Muscle of leg (tissue), 11 donors: ENCODE measurements around the gene DFFB. TPM values are rescaled to one million over a fixed set of nuclear protein-coding genes. Genes with fewer than 3 reads are reported as not detected.

Source experiments
- DNase-seq: peaks from one replicate; pipeline ENCODE4 v3.0.0; 2013
- H3K27ac ChIP-seq: one replicate; pipeline ENCODE4 v1.5.1; 2013; ENCODE audit warnings: mild to moderate bottlenecking, low read length, control low read depth
- H3K27me3 ChIP-seq: one replicate; pipeline ENCODE4 v1.6.1; 2013; ENCODE audit warnings: low read length; ENCODE audit not compliant: control insufficient read depth, insufficient read depth
- H3K36me3 ChIP-seq: one replicate; pipeline ENCODE4 v1.6.1; 2013; ENCODE audit warnings: low read length; ENCODE audit not compliant: control insufficient read depth, insufficient read depth
- H3K4me1 ChIP-seq: one replicate; pipeline ENCODE4 v1.6.1; 2013; ENCODE audit warnings: low read length; ENCODE audit not compliant: control insufficient read depth, insufficient read depth
- H3K4me3 ChIP-seq: one replicate; pipeline ENCODE4 v1.5.1; 2013; ENCODE audit warnings: low read length, control low read depth
- H3K9me3 ChIP-seq: replicated peaks from 2 replicates; pipeline ENCODE4 v1.6.1; 2013; ENCODE audit warnings: low read depth, low read length; ENCODE audit not compliant: control insufficient read depth
- WGBS: methylation state at CpG from one replicate; pipeline ENCODE4 v1.1.5; 2013; ENCODE audit warnings: missing lambda C conversion rate; ENCODE audit not compliant: insufficient coverage; 5-methylcytosine and 5-hydroxymethylcytosine counted together
- polyA plus RNA-seq, 8 donors: library from polyadenylated mRNA; unstranded; fragments of 120-200 nt; gene quantifications; one replicate each; pipeline versions ENCODE4 v1.2.1 to v1.2.3, GENCODE V29; 2013; ENCODE audit warnings: inconsistent platforms in 1 of 8, low replicate concordance in 1 of 8; ENCODE audit not compliant: insufficient read length in 8 of 8, insufficient read depth in 1 of 8
- total RNA-seq: library from RNA; stranded (reverse); fragments of 120-200 nt; gene quantifications from one replicate; pipeline ENCODE4 v1.2.4, GENCODE V29; 2013

Gene DFFB
- total and polyA plus RNA-seq, 9 donors = 4.3 to 6.8 (median 5.1) TPM

GRCh38 chr1:3817138-3817740 lies 40.0 kb upstream of the DFFB start:
- Histone ChIP-seq H3K4me1 (peaks cover 29% of the 10 kb centered on the region), H3K4me3 (no peak overlapping the region), H3K36me3 (peaks cover 35% of the 10 kb centered on the region), H3K27ac (no peak overlapping the region), H3K9me3 (no peaks in the 10 kb centered on the region), H3K27me3 (no peaks in the 10 kb centered on the region)
- 92% methylated on average over 15 of the region's 17 CpGs for WGBS
- DNase-seq = no peak

GRCh38 chr1:3817821-3818597 lies 39.3 kb upstream of the DFFB start:
- H3K9me3 ChIP-seq = no peaks in the 10 kb centered on the region
- DNase-seq = no peak
- no peak overlapping the region for H3K27ac ChIP-seq
- peaks cover 43% of the 10 kb centered on the region for H3K36me3 ChIP-seq
- peaks cover 32% of the 10 kb centered on the region for H3K4me1 ChIP-seq
- WGBS = 88% methylated on average over 26 of the region's 28 CpGs
- no peak overlapping the region for H3K4me3 ChIP-seq
- H3K27me3 ChIP-seq = no peaks in the 10 kb centered on the region

GRCh38 chr1:3819771-3820200 lies 37.5 kb upstream of the DFFB start:
- no peaks in the 10 kb centered on the region for H3K27me3 ChIP-seq
- DNase-seq = peak; percentile 27
- H3K4me1 ChIP-seq = peaks cover 32% of the 10 kb centered on the region
- H3K27ac ChIP-seq = peak overlapping the region; percentile 51
- no peaks in the 10 kb centered on the region for H3K9me3 ChIP-seq
- H3K36me3 ChIP-seq = peaks cover 50% of the 10 kb centered on the region
- H3K4me3 ChIP-seq = no peak overlapping the region
- WGBS = 50% methylated on average over 10 of the region's 10 CpGs

- no peaks in the 10 kb centered on the region for H3K27me3 ChIP-seq
- H3K9me3 ChIP-seq = no peaks in the 10 kb centered on the region
- peak overlapping the region; percentile 60 for H3K27ac ChIP-seq
- DNase-seq = no peak
- WGBS = 90% methylated on average over 5 of the region's 8 CpGs
- H3K36me3 ChIP-seq = peaks cover 48% of the 10 kb centered on the region
- H3K4me1 ChIP-seq = peaks cover 32% of the 10 kb centered on the region
- no peak overlapping the region for H3K4me3 ChIP-seq
Measured at GRCh38 chr1:3820316-3820715, 37.0 kb upstream of the DFFB start.

- H3K36me3 ChIP-seq = peaks cover 51% of the 10 kb centered on the region
Measured at GRCh38 chr1:3821004-3821403, 36.3 kb upstream of the DFFB start.

GRCh38 chr1:3821447-3821846 lies 35.8 kb upstream of the DFFB start:
- H3K4me1 ChIP-seq = peaks cover 32% of the 10 kb centered on the region
- H3K27ac ChIP-seq = peak overlapping the region; percentile 79
- no peak overlapping the region for H3K4me3 ChIP-seq
- no peaks in the 10 kb centered on the region for H3K9me3 ChIP-seq
- DNase-seq = peak; percentile 20
- peaks cover 53% of the 10 kb centered on the region for H3K36me3 ChIP-seq
- WGBS = 73% methylated on average over 12 of the region's 13 CpGs
- no peaks in the 10 kb centered on the region for H3K27me3 ChIP-seq

More at GRCh38 chr1:3821004-3821403, 36.3 kb upstream of the DFFB start:
- H3K9me3 ChIP-seq = no peaks in the 10 kb centered on the region
- H3K4me1 ChIP-seq = peaks cover 32% of the 10 kb centered on the region
- DNase-seq = peak; percentile 66
- H3K27me3 ChIP-seq = no peaks in the 10 kb centered on the region
- 69% methylated on average over 6 of the region's 6 CpGs for WGBS
- H3K4me3 ChIP-seq = no peak overlapping the region
- H3K27ac ChIP-seq = peak overlapping the region; percentile 79

GRCh38 chr1:3821908-3822307 lies 35.4 kb upstream of the DFFB start:
- Histone ChIP-seq H3K27ac (peak overlapping the region; percentile 79), H3K27me3 (no peaks in the 10 kb centered on the region), H3K9me3 (no peaks in the 10 kb centered on the region), H3K4me1 (peaks cover 32% of the 10 kb centered on the region), H3K4me3 (no peak overlapping the region), H3K36me3 (peaks cover 58% of the 10 kb centered on the region)
- WGBS = 87% methylated on average over 15 of the region's 15 CpGs
- DNase-seq = no peak

- Histone ChIP-seq H3K4me1 (peaks cover 32% of the 10 kb centered on the region), H3K9me3 (no peaks in the 10 kb centered on the region), H3K27ac (peak overlapping the region; percentile 79), H3K4me3 (no peak overlapping the region), H3K36me3 (peaks cover 63% of the 10 kb centered on the region), H3K27me3 (no peaks in the 10 kb centered on the region)
- 77% methylated on average over 15 of the region's 16 CpGs for WGBS
- no peak for DNase-seq
Measured at GRCh38 chr1:3822421-3822820, 34.9 kb upstream of the DFFB start.

- Histone ChIP-seq H3K27ac (no peak overlapping the region), H3K27me3 (no peaks in the 10 kb centered on the region), H3K36me3 (peaks cover 81% of the 10 kb centered on the region), H3K4me3 (no peak overlapping the region), H3K9me3 (no peaks in the 10 kb centered on the region), H3K4me1 (peaks cover 24% of the 10 kb centered on the region)
- 81% methylated on average over 5 of the region's 8 CpGs for WGBS
- no peak for DNase-seq
Measured at GRCh38 chr1:3824650-3825049, 32.6 kb upstream of the DFFB start.

GRCh38 chr1:3825356-3825755 lies 31.9 kb upstream of the DFFB start:
- Histone ChIP-seq H3K4me1 (peaks cover 18% of the 10 kb centered on the region), H3K27me3 (no peaks in the 10 kb centered on the region), H3K9me3 (no peaks in the 10 kb centered on the region), H3K4me3 (no peak overlapping the region), H3K27ac (no peak overlapping the region), H3K36me3 (peaks cover 85% of the 10 kb centered on the region)
- 79% methylated on average over 15 of the region's 15 CpGs for WGBS
- DNase-seq = no peak
